BLaER1 (cell line): ENCODE measurements around the gene USP47.

Experiments
- H3K27ac ChIP-seq: shearing (Covaris generic); formaldehyde crosslinking; 2 replicates; pipeline ENCODE4 v1.8.1; 2022
- H3K27me3 ChIP-seq: shearing (Covaris generic); formaldehyde crosslinking; 2 replicates; pipeline ENCODE4 v1.8.1; 2022
- H3K36me3 ChIP-seq: shearing (Covaris generic); formaldehyde crosslinking; 2 replicates; pipeline ENCODE4 v1.8.1; 2022
- H3K4me1 ChIP-seq: shearing (Covaris generic); formaldehyde crosslinking; 2 replicates; pipeline ENCODE4 v1.8.1; 2022
- H3K4me2 ChIP-seq: shearing (Covaris generic); formaldehyde crosslinking; 2 replicates; pipeline ENCODE4 v1.8.1; 2022
- H3K4me3 ChIP-seq: shearing (Covaris generic); formaldehyde crosslinking; 2 replicates; pipeline ENCODE4 v1.8.1; 2022
- H3K9ac ChIP-seq: shearing (Covaris generic); formaldehyde crosslinking; 2 replicates; pipeline ENCODE4 v1.8.1; 2022
- H3K9me3 ChIP-seq: shearing (Covaris generic); formaldehyde crosslinking; 2 replicates; pipeline ENCODE4 v1.8.1; 2022
- H4K20me1 ChIP-seq: shearing (Covaris generic); formaldehyde crosslinking; 2 replicates; pipeline ENCODE4 v1.8.1; 2022
- Cebpa-rat ChIP-seq: shearing (Covaris generic); IDR thresholded peaks from 2 replicates; pipeline ENCODE4 v1.8.1; 2022

Gene USP47

DNA sequence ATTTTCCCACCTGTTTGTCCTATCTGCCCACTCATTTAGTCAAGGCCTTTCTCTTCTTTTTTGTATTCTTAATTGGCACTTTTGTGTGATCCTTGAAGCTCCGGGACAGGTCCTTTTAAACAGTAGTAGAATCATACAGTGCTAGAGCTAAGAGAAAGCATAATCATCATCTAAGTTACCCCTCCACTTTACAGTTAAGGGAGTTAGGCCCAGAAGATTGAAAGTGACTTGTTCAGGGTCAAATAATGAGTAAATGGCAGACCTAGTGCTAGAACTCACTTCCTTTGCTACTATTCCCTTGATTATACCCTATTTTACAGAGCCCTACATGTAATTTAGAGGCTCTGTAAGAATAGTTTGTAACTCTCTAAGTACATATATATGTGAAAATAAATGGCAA is 2.5 kb downstream of the USP47 start:
- Histone ChIP-seq H3K27ac (peak overlapping the region; percentile 99; the same call in 1 of the 2 replicates), H3K4me3 (peak overlapping the region; percentile 94)

DNA sequence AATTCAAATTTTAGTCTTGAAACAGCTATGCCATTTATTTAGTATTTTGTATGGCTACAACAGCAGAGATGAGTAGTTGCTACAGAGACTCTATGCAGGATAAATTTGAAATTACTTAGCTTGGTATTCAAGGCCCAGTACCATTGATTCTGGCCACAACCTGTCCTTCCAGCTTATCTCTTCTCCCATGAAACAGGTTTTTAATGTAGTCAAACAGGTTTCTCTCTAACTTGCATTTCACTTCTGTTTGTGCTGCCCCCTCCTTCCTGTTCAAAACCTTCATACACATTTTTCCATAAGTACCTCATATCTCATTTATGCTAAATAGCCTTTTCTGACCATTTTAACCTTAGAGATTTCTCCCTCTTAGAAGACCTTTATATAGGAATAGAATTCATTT is 3.3 kb downstream of the USP47 start:
- H3K9ac ChIP-seq: no peak overlapping the region
- no peak overlapping the region for H3K27ac ChIP-seq
- peaks cover 74% of the 10 kb centered on the region for H4K20me1 ChIP-seq
- H3K4me2 ChIP-seq: peak overlapping the region; percentile 90
- H3K4me1 ChIP-seq: peaks cover 33% of the 10 kb centered on the region
- no peak overlapping the region for H3K4me3 ChIP-seq
- H3K27me3 ChIP-seq: no peaks in the 10 kb centered on the region
- no peaks in the 10 kb centered on the region for H3K9me3 ChIP-seq
- no peaks in the 10 kb centered on the region for H3K36me3 ChIP-seq
- no peak for TF ChIP-seq Cebpa-rat

More for the DNA sequence above, 2.5 kb downstream of the USP47 start:
- H4K20me1 ChIP-seq: peaks cover 66% of the 10 kb centered on the region
- peak overlapping the region; percentile 90 for H3K4me2 ChIP-seq
- no peaks in the 10 kb centered on the region for H3K9me3 ChIP-seq
- H3K27me3 ChIP-seq: no peaks in the 10 kb centered on the region
- H3K36me3 ChIP-seq: no peaks in the 10 kb centered on the region
- peaks cover 33% of the 10 kb centered on the region for H3K4me1 ChIP-seq
- peak overlapping the region; percentile 99; the same call in 1 of the 2 replicates for H3K9ac ChIP-seq
- no peak for TF ChIP-seq Cebpa-rat

DNA sequence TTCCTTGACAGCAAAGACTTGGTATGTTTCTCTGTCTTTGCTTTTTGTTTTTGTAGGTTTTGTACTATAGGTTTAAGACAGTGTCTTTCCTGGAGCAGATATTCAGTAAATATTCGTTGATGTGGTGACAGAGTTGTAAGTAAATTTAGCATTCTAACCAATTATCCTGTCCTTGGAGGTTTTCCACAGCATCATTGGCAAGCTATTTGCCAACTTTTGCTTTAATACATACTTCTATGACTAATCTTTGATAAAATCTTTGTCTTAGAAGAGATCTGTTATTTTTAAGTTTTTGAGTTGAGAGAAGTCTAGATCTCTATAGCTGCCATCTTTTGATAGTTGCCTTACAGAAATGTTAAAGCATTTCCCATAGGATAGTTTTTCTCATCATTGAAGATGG is 3.8 kb downstream of the USP47 start:
- Histone ChIP-seq H3K4me1 (peaks cover 33% of the 10 kb centered on the region), H3K27me3 (no peaks in the 10 kb centered on the region), H3K27ac (no peak overlapping the region), H3K36me3 (peaks cover 2% of the 10 kb centered on the region), H4K20me1 (peaks cover 79% of the 10 kb centered on the region), H3K4me2 (peak overlapping the region; percentile 90), H3K4me3 (no peak overlapping the region), H3K9ac (no peak overlapping the region), H3K9me3 (peaks cover 2% of the 10 kb centered on the region)
- no peak for TF ChIP-seq Cebpa-rat

DNA sequence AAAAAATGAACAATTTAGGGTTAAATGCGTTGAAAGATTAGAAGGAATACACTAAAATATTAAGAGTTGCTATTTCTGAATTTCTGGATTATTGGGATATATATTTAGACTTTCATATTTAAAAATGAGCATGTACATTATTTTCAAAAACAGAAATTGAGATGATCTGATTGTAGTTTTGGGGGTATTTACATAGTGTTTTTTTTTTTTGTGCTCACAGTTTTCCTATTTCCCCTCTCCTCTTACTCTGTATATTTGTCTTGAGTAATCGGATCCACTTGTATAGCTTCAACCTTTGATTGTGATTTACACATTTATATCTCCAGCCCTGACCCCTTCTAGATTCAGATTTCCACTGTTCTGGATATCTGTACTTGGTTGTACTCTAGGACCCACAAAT is 5.3 kb downstream of the USP47 start:
- TF ChIP-seq Cebpa-rat: no peak
- Histone ChIP-seq H3K4me3 (no peak overlapping the region), H3K27me3 (no peaks in the 10 kb centered on the region), H3K9ac (no peak overlapping the region), H3K4me1 (peaks cover 27% of the 10 kb centered on the region), H3K9me3 (peaks cover 9% of the 10 kb centered on the region), H3K36me3 (peaks cover 9% of the 10 kb centered on the region), H4K20me1 (peaks cover 94% of the 10 kb centered on the region), H3K27ac (no peak overlapping the region), H3K4me2 (no peak overlapping the region)

DNA sequence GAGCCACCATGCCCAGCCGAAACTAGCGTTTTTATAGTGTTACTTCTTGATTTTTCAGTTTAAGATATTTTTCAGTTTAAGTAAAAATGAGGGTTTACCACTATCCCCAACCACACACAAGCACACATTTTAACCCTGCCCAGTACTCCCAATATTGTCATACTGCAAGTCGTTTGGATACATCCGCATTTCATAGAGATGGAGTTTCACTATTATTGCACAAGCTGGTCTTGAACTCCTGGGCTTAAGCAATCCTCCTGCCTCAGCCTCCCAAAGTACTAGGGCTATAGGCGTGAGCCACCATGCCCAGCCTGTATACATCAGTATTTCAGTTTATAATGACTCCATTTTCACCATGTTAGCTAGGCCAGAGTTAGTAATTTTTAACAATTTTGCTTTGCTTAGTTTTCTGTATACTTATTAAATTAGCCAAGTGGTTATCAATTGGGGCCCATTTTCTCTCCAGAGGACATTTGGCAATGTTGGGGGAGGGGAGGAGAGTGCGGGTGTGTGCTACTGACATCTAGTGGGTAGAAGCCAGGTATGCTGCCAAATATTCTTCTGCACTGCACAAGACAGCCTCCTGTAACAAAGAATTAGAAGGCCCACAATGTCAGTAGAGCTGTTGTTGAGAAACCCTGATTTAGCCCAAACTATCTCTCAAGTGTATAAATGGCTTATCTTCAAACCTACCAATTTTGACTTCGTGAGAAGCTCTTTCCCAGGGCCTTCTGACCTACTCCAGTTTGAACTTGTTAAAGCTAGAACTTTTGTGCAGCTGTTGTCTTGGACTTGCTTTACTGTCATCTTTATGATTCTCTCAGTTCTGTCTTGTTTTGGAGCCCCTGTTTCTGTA is 7.3 kb downstream of the USP47 start:
- no peak overlapping the region for H3K4me2 ChIP-seq
- H3K9me3 ChIP-seq: peaks cover 9% of the 10 kb centered on the region
- no peaks in the 10 kb centered on the region for H3K27me3 ChIP-seq
- no peak overlapping the region for H3K27ac ChIP-seq
- H3K9ac ChIP-seq: no peak overlapping the region
- H3K36me3 ChIP-seq: peaks cover 13% of the 10 kb centered on the region
- H4K20me1 ChIP-seq: peaks cover 100% of the 10 kb centered on the region
- H3K4me3 ChIP-seq: no peak overlapping the region
- no peak for TF ChIP-seq Cebpa-rat
- H3K4me1 ChIP-seq: peaks cover 18% of the 10 kb centered on the region

DNA sequence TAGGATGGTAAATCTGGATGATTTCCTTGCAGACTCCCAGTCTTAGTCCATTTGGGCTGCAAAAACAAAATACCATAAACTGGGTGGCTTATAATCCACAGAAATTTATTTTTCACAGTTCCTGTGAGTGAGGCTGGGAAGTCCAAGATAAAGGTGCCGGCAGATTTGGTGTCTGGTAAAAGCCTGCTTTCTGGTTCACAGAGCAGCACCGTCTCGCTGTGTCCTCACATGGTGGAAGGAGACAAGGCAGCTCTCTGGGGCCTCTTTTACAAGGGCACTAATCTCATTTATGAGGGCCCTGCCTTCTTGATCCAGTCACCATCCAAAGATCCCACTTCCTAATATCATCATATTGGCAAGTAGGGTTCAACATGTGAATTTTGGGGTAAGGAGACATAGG is 8.9 kb downstream of the USP47 start:
- Histone ChIP-seq H3K27me3 (no peaks in the 10 kb centered on the region), H3K4me3 (no peak overlapping the region), H3K4me2 (no peak overlapping the region), H3K9me3 (peaks cover 9% of the 10 kb centered on the region), H3K36me3 (peaks cover 13% of the 10 kb centered on the region), H3K27ac (no peak overlapping the region), H4K20me1 (peaks cover 100% of the 10 kb centered on the region), H3K4me1 (peaks cover 11% of the 10 kb centered on the region; the same call in 1 of the 2 replicates), H3K9ac (no peak overlapping the region)
- TF ChIP-seq Cebpa-rat: no peak

DNA sequence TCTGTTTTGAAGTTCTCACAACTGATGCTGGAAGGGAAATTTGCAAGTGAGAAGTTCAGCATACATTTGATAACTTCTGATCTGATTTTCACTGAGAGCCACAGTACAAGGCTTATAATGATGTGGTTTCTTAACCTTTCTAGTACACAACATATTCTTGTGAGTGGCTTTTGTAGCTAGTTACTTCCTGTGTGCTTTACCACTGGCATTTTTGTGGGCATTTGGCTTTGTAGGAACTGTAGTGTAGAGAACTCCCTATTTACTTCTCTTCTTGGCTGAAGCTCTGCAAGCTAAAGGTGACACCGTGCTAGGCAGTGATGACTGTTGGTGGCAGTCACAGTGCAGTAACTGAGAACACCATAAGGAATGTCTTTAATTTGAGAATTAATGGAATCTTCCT is 14.9 kb downstream of the USP47 start:
- TF ChIP-seq Cebpa-rat: no peak
- H3K27ac ChIP-seq: no peak overlapping the region
- peaks cover 24% of the 10 kb centered on the region; the same call in 1 of the 2 replicates for H3K36me3 ChIP-seq
- peaks cover 27% of the 10 kb centered on the region for H3K9me3 ChIP-seq
- no peak overlapping the region for H3K4me3 ChIP-seq
- no peaks in the 10 kb centered on the region for H3K27me3 ChIP-seq
- H4K20me1 ChIP-seq: peaks cover 87% of the 10 kb centered on the region
- H3K4me1 ChIP-seq: peaks cover 32% of the 10 kb centered on the region
- H3K4me2 ChIP-seq: peak overlapping the region; percentile 37
- H3K9ac ChIP-seq: no peak overlapping the region

DNA sequence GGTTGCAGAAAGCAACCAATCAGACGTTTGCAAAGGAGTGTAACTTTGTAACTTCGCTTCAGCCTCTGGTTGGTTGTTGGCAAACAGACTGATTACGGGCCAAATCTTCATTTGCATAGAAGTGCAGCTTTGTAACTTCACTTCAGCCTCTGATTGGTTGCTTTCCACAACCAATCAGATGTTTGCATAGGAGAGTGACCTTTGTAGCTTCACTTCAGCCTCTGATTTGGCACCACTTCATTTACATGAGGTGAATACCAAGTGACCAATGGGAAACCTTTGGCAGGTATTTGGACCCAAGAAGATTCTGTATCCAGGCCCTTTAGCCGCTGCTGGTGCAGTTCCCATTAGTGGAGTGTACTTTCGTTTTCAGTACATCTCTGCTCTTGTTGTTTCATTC is 16.0 kb downstream of the USP47 start:
- peaks cover 24% of the 10 kb centered on the region; the same call in 1 of the 2 replicates for H3K36me3 ChIP-seq
- no peak overlapping the region for H3K9ac ChIP-seq
- peaks cover 32% of the 10 kb centered on the region for H3K4me1 ChIP-seq
- H3K27me3 ChIP-seq: no peaks in the 10 kb centered on the region
- H3K4me3 ChIP-seq: no peak overlapping the region
- H3K9me3 ChIP-seq: peaks cover 27% of the 10 kb centered on the region
- H4K20me1 ChIP-seq: peaks cover 83% of the 10 kb centered on the region
- no peak overlapping the region for H3K4me2 ChIP-seq
- no peak for TF ChIP-seq Cebpa-rat
- no peak overlapping the region for H3K27ac ChIP-seq

DNA sequence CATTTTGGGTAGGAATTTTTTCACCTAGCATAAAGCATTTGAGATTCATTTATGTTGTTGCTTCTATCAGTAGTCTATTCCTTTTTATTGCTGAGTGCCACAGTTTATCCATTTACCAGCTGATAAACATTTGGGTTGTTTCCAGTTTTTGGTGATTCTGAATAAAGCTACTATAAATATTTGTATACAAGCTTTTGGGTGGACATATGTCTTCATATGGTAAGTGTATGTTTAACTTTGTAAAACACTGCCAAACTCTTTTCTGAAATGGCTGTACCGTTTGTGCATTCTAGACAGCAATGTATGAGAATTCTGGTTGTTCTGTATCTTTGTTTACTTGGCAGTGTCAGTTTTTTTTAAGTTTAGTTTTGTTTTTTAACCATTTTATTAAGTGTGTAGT is 16.9 kb downstream of the USP47 start:
- Histone ChIP-seq H3K9me3 (peaks cover 27% of the 10 kb centered on the region), H3K9ac (no peak overlapping the region), H3K36me3 (peaks cover 20% of the 10 kb centered on the region; the same call in 1 of the 2 replicates), H4K20me1 (peaks cover 76% of the 10 kb centered on the region), H3K4me2 (no peak overlapping the region), H3K4me1 (peaks cover 32% of the 10 kb centered on the region), H3K27ac (no peak overlapping the region), H3K27me3 (no peaks in the 10 kb centered on the region), H3K4me3 (no peak overlapping the region)
- no peak for TF ChIP-seq Cebpa-rat
